Activated CD4-positive, alpha-beta T cell treated with anti-CD3 and anti-CD28 coated beads for 24 hours (primary cell): ENCODE data around the gene PPDPF.
"Not testable (repeated sequence)": the region's sequence is repeated elsewhere in the genome, so short reads cannot be mapped to it uniquely, and the experiment has no call there.

Experiments used
- DNase-seq, 2 donors: peaks; one replicate each; pipeline ENCODE4 v3.0.0-alpha.2; 2020; ENCODE audit warnings: low read depth in 2 of 2

The PPDPF gene

DNA sequence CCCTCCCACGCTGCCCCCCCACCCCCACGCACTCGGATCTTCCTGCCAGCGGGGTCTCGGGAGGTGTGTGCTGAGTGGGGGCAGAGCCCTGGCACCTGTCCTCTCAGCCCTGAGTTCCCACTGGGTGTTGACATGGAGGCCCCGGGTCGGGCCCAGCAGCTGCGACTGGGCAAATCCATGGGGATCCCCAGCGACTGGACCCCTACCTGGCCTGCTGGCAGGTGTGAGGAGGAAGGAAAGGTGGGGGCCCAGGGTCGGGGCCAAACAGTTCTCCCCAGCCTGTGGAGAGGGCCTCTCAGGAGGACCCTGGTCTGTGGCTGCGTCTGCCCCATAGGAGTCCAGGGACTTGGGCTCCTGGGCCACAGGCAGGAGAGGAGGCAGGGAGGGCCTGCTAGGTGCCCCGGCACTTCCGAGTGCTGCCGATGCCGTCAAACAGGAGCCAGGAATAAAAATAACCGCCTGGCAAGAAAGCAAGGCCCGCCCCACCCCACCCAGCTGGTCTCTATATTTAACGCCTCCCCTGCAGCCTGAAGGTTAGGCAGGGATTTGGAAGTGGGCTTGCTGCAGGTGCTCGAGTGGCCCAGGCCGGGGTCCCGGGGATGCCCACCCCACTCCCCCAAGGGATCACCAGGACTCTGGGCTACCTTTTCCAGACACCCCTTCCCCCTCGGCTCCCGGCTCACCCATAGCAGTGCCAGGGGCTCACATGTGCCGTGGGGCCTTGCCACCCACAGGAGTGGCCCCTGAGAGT lies 20.2 kb upstream of the PPDPF start:
- no peak for DNase-seq

DNA sequence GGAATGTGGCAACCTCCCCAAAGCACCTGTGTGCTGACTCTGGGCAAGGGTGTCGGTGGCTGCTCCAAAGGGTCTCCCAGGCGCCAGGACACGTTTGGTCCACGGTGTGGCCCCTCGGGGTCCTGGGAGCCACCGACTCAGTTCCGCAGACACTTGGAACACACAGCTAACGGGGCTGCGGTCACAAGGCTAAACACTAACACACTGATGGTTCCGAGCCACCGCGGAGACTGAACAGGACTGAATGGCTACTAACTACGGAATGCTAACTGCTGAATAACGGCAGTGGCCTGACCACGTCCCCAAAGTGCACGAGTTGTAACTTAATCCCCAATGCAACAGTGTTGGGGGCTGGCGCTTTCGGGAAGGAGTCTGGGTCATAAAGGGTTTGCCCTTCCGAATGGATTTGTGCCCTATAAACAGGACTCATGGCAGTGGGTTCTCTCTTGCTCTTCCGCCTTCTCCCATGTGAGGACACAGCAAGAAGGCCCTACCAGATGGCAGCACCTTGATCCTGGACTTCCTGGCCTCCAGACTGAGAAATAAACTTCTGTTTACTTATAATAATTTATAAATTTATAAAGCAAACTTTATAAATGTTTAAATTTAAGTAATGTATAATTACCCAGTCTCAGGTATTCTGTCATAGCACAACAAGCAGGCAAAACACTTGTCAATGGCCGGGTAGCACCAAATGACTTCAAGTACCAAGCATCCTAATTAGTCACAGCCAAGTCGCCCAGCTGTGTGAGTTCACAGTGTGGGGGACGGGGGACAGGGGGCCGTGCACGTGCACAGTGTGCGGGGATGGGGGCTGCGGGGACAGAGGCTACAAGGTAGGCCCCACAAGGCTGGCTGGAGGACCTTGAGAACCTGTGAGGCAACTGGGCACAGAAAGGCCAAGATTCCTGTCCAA lies 19.4 kb upstream of the PPDPF start:
- DNase-seq = no peak

DNA sequence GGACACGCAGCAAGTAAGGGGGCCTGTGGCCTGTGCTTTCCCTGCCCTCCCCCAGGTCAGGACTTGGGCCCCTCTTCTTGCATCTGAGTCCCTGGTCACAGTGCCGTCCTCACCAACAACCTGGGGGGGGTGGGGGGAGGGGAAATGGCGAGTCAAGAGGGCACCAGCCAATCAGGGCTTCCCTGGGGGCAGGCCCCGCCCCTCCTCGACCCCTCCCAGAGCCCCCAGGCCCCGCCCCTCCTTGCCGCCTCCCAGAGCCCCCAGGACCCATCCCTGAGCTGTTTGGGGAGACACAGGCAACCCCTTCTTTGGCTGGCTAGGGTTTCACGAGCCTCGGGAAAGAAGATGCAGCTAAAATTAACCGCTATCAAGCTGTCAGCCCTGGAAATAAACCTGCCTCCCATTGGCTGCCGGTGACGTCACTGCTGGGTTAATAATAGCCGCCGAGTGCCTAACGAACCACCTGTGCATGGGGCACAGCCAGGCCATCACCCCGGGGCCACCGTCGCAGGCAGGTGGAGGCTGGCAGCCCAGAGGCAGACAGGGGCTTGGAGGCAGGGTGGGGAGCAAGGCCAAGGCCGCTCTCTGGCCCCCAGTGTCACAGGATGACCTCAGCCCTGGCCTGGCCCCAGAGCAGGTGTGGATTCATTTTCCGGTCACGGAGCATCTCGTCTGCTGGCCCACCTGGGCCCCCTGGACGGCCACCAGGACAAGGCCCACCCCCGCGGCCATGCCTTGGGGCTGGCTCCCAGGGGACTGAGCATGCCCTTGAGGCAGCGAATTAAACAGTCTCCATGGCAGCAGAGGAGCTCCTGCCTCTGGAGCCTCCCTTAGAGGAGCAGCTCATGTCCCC lies 18.5 kb upstream of the PPDPF start:
- DNase-seq = no peak

DNA sequence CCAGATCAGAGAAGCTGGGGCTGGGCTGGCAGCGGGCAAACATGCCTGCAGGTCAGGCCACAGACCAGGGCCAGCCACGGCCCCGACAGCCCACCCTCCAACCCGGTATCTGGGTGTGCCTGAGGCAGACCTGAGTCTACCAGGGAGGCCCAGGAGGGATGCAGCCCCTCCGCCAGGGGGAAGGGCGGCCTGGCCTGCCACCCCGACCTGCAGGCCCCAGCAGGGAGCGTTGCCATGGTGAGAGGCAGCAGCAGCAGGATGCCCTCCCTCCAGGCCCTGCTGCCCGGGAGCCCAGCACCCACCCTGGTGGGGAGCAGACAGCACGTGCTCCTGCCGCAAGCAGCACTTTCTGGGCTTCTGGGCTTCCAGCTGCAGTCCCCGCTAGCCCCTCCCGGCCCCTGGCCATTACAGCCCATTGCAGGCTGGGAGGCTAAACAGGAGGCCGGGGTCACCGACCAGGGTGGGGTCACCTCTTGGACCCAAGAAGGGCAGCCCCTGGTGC lies 17.8 kb upstream of the PPDPF start:
- DNase-seq = no peak

DNA sequence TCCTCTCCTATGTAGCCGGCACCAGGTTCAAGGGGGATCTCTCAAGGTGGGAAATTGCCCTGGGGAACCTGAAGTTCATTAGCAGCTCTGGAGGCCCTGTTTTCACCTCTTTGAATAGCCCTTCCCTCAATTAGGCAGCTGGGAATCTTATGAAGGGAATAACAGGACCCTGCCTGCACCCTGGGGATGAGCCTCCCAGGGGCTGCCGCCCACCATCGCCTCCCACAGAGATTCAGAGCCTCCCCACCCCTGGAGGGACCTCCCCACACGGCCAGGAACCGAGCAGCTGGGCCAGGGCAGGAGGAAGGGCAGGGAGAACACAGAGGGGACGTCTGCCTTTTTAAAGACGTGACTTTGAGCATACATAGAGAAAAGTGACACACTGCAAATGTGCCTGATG lies 17.0 kb upstream of the PPDPF start:
- no peak for DNase-seq

DNA sequence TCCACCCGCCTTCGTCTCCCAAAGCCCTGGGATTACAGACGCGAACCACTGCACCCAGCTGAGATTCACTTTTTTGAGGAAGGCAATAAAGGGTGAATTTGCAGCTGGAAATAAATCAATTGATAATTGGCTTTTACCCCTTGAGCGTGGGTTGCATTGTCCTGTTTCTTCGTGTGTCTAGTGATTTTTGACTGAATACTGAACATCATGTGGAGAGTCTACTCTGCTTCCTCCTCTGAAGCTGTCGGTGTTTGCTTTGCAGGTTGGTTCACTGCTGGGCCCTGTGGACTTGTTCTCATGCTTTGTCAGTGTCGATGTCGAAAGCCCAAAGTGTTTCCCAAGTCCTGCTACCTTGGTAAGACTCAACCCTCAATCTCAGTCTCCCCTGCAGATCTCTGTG lies 15.9 kb upstream of the PPDPF start:
- DNase-seq = no peak

DNA sequence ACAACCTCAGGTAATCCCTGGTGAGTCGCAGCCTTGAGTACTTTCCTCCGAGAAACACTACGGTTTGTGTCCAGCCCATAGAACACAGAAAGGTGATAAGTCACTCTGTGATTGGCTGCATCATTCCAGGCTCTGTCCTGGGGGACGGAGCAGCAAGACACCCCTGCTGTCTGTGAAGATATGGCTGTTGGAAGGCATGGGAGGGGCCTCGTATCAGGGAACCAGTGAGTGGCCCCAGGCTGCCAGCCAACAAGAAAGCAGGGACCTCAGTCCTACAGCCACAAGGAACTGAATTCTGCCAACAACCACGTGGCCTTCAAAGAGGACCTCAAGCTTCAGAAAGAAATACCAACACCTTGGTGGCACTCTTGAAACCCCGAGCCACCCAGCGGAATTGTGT lies 15.3 kb upstream of the PPDPF start:
- DNase-seq = no peak

DNA sequence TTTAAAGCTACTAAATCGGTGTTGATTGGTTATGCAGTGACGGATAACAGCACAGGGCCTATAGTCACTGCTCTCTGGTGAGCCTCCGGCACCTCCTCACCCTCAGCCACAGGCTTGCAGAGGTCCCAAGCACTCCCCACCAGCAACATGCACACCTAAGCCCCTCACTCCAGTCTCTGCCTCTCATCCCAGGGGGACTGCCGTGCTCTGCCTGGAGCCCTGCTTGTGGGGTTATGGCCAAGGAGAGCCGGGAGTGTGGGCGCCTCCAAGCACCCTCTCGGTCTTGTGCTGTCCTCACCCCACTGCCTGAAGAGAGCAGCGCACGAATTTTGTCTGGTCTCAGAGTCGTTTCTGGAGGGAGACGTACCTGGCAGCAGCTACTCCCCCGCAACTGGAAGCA lies 14.8 kb upstream of the PPDPF start:
- DNase-seq = no peak

DNA sequence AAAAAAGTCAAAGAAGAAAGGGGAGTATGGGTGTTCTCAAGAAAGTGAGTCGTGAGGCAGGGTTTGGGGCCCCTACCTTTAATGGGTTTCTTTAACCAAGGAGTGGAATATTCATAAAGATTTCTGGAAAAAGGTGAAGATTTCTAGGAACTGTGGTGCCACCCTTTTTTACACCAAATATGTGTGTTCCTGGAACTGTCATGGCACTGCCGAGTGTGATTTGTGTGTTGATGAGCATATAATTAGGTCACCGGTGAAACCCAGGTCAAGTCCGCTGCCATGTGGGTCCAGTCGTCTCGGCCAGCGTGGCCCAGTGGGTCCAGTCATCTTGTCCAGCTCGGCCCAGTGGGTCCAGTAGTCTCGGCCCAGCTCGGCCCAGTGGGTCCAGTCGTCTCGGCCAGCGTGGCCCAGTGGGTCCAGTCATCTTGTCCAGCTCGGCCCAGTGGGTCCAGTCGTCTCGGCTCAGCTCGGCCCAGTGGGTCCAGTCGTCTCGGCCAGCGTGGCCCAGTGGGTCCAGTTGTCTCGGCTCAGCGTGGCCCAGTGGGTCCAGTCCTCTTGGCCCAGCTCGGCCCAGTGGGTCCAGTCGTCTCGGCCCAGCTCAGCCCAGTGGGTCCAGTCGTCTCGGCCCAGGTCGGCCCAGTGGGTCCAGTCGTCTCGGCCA lies 13.4 kb upstream of the PPDPF start:
- DNase-seq = no peak

DNA sequence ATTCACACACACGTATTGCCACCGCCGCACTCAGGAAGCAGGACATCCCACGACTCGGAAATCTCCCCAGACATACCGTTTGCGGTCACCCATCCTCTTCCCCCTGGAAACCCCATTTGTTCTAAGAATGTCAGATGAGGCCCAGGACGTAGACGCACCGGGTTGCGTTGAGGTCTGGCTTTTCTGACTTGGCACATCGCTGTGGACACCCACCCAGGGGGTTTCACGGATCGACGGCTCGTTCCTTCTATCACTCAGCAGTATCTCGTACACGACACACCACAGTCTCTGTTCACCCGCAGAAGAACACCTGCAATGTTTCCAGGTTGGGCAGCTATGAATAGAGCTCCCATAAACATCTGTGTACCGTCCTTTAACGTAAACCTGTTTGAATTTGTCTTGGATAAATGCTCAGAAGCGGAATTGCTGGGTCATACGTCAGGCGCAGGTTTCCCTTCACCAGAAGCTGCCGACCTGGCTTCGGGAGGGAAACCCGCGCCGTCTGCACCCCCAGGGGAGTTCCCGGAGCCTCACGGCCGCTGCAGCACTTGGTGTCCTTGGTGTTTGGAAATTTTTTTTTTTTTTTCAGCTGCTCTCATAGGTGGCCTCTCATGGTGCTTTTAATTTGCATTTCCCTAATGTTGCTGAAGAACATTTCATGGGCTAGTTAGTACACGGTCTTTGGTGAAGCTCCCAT lies 12.3 kb upstream of the PPDPF start:
- DNase-seq = no peak

DNA sequence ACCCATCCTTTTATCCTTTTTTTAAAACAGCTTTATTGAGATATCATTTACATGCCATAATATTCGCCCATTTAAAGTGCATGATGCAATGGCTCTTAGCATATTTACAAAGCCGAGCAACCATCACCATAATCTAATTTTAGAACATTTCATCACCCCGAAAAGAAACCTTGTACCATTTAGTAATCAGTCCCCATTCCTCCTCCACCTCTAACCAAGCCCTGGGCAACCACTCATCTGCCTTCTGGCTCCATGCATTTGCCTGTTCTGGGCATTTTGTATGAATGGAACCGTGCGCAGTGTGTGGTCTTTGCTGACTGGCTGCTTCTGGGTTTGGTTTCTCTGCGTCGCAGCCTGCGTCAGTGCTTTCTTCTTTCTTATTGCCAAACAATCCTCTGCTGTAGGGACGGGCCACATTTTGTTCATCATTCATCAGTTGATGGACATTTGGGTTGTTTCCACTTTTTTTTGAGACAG lies 11.4 kb upstream of the PPDPF start:
- no peak for DNase-seq

DNA sequence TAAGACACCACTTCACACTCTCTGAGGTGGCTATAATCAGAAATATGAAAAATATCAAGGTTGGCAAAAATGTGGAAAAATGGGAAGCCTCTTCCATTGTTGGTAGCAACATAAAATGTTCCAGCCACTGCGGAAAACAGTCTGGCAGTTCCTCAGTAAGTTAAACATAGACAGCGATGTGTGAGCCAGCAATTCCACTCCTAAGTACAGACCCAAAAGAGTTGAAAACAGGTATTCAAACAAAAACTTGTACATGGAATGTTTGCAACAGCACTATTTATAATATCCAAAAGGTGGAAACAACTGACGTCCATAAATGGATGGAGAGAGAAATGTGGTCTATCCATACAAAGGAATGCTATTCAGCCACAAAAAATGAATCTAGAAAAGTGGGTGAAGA lies 7.4 kb upstream of the PPDPF start:
- no peak for DNase-seq

DNA sequence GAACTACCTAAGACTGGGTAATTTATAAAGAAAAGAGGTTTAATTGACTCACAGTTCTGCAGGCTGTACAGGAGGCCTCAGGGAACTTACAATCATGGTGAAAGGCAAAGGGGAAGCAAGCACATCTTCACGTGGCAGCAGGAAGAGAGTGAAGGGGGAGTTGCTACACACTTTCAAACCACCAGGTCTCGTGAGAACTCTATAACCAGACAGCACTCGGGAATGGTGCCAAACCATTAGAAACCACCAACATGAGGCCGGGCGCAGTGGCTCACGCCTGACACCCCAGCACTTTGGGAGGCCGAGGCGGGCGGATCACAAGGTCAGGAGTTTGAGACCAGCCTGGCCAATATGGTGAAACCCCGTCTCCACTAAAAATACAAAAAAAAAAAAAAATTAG lies 6.0 kb upstream of the PPDPF start:
- not testable (repeated sequence) for DNase-seq

DNA sequence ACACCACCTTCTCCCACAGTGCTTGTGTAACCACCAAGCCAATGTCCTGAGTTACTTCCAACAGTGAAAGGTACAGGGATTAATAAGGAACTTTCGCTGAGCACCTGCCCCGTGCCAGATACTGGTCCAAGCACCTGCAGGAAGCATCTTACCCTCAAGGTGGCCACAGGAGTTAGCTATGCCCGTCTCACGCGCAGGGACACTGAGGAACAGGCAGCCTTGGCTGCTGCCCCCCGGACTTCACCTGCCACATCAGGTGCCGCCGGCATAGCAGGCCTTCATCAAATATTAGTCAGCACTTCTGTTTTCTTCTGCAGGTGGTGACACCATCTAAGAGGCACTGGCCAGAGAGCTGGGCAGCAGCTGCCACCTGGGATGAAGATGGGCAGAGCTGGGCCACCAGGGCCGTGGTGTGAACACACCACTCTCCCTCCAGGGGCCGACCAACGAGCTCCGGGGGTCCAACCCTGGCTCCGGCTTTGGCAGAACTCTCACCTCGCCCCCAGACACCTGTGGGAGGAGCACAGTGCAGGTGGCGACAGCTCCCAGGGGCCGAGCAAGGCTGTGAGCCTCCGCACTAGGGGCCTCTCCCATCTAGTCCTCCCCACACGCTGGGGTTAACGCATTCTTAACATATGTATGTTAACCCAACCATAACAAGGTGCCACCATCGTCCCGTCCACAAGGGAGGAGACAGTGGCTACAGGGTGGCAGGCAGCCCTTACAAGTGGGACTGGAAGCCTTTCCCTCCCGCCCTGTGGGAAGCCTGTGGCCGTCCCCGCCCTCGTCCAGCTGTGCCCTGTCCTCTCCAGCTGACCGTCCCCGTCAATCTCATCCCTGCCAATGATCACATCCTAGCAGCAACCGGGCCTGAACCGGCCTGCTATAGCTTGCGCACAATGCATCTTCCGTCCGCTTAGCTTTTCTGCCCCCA lies 2.9 kb upstream of the PPDPF start:
- no peak for DNase-seq

DNA sequence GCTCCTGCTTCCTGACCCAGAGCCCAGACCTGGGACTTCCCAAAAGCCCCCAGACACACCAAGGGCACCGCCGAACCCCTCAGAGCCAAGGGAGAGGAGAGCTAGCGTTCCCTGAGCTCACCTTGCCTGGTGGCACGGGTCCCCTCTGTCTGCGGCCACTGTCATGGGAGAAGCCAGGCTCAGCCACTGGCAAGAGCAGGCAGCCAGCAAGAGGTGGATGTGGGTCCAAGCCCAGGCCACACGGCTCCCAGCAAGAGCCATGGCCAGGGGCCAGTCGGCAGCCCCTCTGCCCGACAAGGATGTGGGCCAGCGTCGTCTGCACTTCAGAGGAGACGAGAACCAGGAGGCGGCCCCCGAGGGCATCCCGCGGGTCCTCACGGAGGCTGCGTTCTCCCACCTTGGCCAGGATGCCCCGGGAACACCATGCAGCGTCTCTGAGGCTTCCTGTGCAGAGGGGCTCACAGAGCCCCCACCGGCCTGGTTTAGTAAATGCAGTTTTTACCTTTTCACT lies 2.2 kb upstream of the PPDPF start:
- no peak for DNase-seq

DNA sequence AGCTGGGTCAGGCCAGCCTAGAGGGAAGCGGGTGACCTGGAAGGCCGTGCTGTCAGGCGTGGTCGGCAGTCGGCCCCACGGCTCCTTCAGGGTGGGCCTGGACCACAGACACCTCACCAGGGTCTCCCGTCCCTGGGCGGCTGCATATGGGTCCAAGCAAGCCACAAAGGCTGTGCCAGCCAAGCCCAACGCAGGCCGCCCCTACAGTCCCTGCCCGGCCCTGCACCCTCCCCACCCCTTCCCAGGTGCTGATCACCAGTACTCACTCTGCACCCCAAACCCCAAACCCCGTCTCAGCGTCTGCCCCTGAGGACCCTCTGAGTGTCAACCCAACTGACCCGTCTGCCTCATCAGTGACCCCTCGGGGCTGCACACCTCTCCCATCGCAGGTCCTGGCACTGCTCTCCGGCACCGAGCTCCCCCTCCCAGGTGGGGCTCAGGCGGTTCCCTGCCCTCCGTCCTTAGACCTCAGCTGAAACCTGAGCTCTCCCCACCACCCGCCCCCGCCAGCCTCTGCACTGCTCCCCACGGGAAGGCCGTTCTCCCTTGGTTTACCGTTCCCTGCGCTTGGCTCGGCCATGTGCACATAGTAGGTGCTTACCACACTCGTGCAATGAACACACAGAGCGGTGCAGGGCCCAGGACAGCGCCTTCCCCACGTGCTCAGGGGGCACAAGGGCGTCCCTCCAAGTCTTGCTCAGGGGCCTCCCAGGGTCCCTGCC lies 1.5 kb upstream of the PPDPF start:
- DNase-seq = no peak

DNA sequence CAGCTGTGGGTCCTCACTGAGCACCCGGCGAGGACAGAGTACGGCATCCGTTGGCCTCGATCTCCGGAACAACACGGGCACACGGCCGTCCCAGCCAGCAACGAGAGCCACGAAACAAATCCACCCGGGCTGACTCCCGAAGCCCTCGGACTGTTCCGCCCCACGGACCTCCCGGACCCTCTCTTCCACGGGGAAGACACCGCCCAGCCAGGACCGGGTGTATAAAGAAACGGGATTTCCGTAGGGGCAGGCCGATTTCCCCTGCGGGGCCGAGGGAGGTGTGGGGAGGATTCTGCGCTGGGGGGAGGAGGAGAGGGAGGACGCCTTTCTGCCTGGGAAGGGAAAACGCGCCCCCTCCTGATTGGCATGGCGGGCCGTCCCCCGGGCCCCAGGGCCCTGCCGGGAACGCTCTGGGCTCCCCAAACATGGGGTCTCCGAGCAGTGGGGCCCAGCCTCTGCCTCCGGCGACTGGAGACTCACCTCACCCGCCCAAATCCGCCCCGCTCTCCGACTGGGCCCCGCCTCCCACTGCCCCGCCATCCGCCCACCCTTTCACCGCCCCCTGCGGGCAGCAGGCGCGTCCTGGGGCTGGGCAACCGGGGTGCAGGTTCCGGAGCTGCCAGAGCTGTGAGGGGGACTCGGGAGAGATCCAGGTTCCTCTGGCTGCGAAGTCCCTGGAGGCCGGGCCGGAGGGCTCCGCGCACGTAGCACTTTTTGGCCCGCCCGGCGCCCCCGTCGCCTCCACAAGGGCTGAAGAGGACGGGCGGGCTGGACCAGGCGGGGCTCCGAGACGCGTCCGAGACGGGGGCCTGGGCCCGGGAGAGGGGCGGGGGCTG lies 679 bp upstream of the PPDPF start:
- DNase-seq = peak; percentile 35 to 49
